DND-41 (cell line): ENCODE results near the gene UNC119B.

ENCODE experiments used
- ATAC-seq: fragments of 200-7000 bp; cut with Tn5 transposase; 3 replicates; pipeline ENCODE4 v1.9.1; 2021; ENCODE audit warnings: low read depth; ENCODE audit not compliant: insufficient read depth
- DNase-seq: peaks from one replicate; pipeline ENCODE4 v3.0.0-alpha.2; 2020
- H2AFZ ChIP-seq: 2 replicates; pipeline ENCODE4 v1.6.0; 2012; ENCODE audit warnings: low read depth, low read length
- H3K27ac ChIP-seq: 2 replicates; pipeline ENCODE4 v1.5.1; 2012; ENCODE audit warnings: low read length, inconsistent platforms
- H3K27me3 ChIP-seq: fragments of 200-600 bp; sonication (generic); 2 replicates; pipeline ENCODE4 v1.6.0; 2012; ENCODE audit warnings: low read length, mild to moderate bottlenecking, inconsistent platforms; ENCODE audit not compliant: insufficient read depth, poor library complexity
- H3K36me3 ChIP-seq: 2 replicates; pipeline ENCODE4 v1.5.1; 2012; ENCODE audit warnings: low read length, inconsistent platforms; ENCODE audit not compliant: insufficient read depth
- H3K4me1 ChIP-seq: 2 replicates; pipeline ENCODE4 v1.5.1; 2012; ENCODE audit warnings: mild to moderate bottlenecking, low read length; ENCODE audit not compliant: insufficient read depth
- H3K4me2 ChIP-seq: 2 replicates; pipeline ENCODE4 v1.6.0; 2012; ENCODE audit warnings: mild to moderate bottlenecking, moderate library complexity, low read length, inconsistent platforms; ENCODE audit not compliant: insufficient read depth
- H3K4me3 ChIP-seq, 2 experiments: fragments of 200-600 bp in 1 of 2; shearing (Covaris generic) in 1 of 2; 2 replicates each; pipeline ENCODE4 v1.5.1; 2012 to 2016; ENCODE audit warnings: inconsistent platforms in 2 of 2, low read length in 2 of 2, mild to moderate bottlenecking in 2 of 2, low read depth in 1 of 2, moderate library complexity in 1 of 2
- H3K79me2 ChIP-seq: 2 replicates; pipeline ENCODE4 v1.6.0; 2012; ENCODE audit warnings: low read length, inconsistent platforms; ENCODE audit not compliant: insufficient read depth
- H3K9ac ChIP-seq: 2 replicates; pipeline ENCODE4 v1.6.0; 2012; ENCODE audit warnings: low read depth, mild to moderate bottlenecking, inconsistent platforms, low read length, moderate library complexity
- H3K9me3 ChIP-seq: 2 replicates; pipeline ENCODE4 v1.5.1; 2012; ENCODE audit warnings: low read length, moderate library complexity, mild to moderate bottlenecking, inconsistent platforms; ENCODE audit not compliant: insufficient read depth, severe bottlenecking
- H4K20me1 ChIP-seq: 2 replicates; pipeline ENCODE4 v1.6.0; 2012; ENCODE audit warnings: low read length; ENCODE audit not compliant: insufficient read depth
- CTCF ChIP-seq: IDR thresholded peaks from 2 replicates; pipeline ENCODE4 v1.5.1; 2012; ENCODE audit warnings: borderline replicate concordance, low read length, moderate library complexity, mild to moderate bottlenecking; ENCODE audit not compliant: poor library complexity, severe bottlenecking; ENCODE audit errors: extremely low read depth
- EZH2 ChIP-seq: IDR thresholded peaks from 3 replicates; pipeline ENCODE4 v1.6.1; 2012; ENCODE audit warnings: borderline replicate concordance, low read depth, mild to moderate bottlenecking, moderate library complexity, low read length, inconsistent platforms; ENCODE audit not compliant: severe bottlenecking

Gene UNC119B

GRCh38 chr12:120698665-120699064 lies 11.6 kb upstream of the UNC119B start:
- H3K79me2 ChIP-seq, result peaks cover 14% of the 10 kb centered on the region
- no peak overlapping the region for H3K9ac ChIP-seq
- no peaks in the 10 kb centered on the region for H3K9me3 ChIP-seq
- no peak overlapping the region for H2AFZ ChIP-seq
- peaks cover 99% of the 10 kb centered on the region for H3K36me3 ChIP-seq
- H3K27me3 ChIP-seq, result no peaks in the 10 kb centered on the region
- ATAC-seq, result no peak
- no peaks in the 10 kb centered on the region for H3K4me1 ChIP-seq
- peaks cover 39% of the 10 kb centered on the region for H4K20me1 ChIP-seq
- TF ChIP-seq CTCF, result no peak
- TF ChIP-seq EZH2, result no peak
- no peak overlapping the region for H3K4me2 ChIP-seq
- no peak for DNase-seq
- H3K4me3 ChIP-seq, result no peak overlapping the region
- 0 out of 2 replicates have a peak overlapping the region, but pooled peaks have one; percentile 19 for H3K27ac ChIP-seq

- Histone ChIP-seq H3K4me2 (no peak overlapping the region), H4K20me1 (peaks cover 38% of the 10 kb centered on the region), H3K9ac (no peak overlapping the region), H3K79me2 (peaks cover 6% of the 10 kb centered on the region), H3K4me1 (no peaks in the 10 kb centered on the region), H3K27ac (0 out of 2 replicates have a peak overlapping the region, but pooled peaks have one; percentile 4), H3K27me3 (no peaks in the 10 kb centered on the region), H3K36me3 (peaks cover 91% of the 10 kb centered on the region), H2AFZ (no peak overlapping the region), H3K4me3 (no peak overlapping the region), H3K9me3 (no peaks in the 10 kb centered on the region)
- DNase-seq (no peak), ATAC-seq (no peak)
- TF ChIP-seq EZH2, result no peak
- TF ChIP-seq CTCF, result no peak
Measured at GRCh38 chr12:120699553-120699952, 10.7 kb upstream of the UNC119B start.

GRCh38 chr12:120700886-120701285 lies 9.4 kb upstream of the UNC119B start:
- Histone ChIP-seq H3K27ac (peak overlapping the region; percentile 15; the same call in 1 of the 2 replicates), H2AFZ (no peak overlapping the region), H3K9me3 (no peaks in the 10 kb centered on the region), H3K9ac (no peak overlapping the region), H3K36me3 (peaks cover 78% of the 10 kb centered on the region), H3K4me3 (no peak overlapping the region), H3K4me1 (no peaks in the 10 kb centered on the region), H4K20me1 (peaks cover 28% of the 10 kb centered on the region), H3K79me2 (peaks cover under 1% of the 10 kb centered on the region; the same call in 1 of the 2 replicates), H3K27me3 (no peaks in the 10 kb centered on the region), H3K4me2 (no peak overlapping the region)
- ATAC-seq, result no peak
- DNase-seq, result no peak
- TF ChIP-seq CTCF, result no peak
- TF ChIP-seq EZH2, result no peak

GRCh38 chr12:120702637-120703036 lies 7.6 kb upstream of the UNC119B start:
- ATAC-seq (no peak), DNase-seq (no peak)
- Histone ChIP-seq H3K79me2 (no peaks in the 10 kb centered on the region), H3K36me3 (peaks cover 61% of the 10 kb centered on the region), H3K27ac (no peak overlapping the region), H3K4me1 (no peaks in the 10 kb centered on the region), H3K4me3 (no peak overlapping the region), H3K9ac (no peak overlapping the region), H3K4me2 (no peak overlapping the region), H4K20me1 (peaks cover 24% of the 10 kb centered on the region), H3K27me3 (no peaks in the 10 kb centered on the region), H3K9me3 (no peaks in the 10 kb centered on the region), H2AFZ (no peak overlapping the region)
- no peak for TF ChIP-seq CTCF
- TF ChIP-seq EZH2, result no peak
